Thoracic aorta (tissue), 2 donors: ENCODE data around the gene UBE2O. TPM values are rescaled to one million over a fixed set of nuclear protein-coding genes. Genes with fewer than 3 reads are reported as not detected.
A peak's percentile ranks its signal among the peaks of the same experiment; 100 is the strongest.
"Not testable (repeated sequence)": the region's sequence is repeated elsewhere in the genome, so short reads cannot be mapped to it uniquely, and the experiment has no call there.

Source experiments
- ATAC-seq: fragments of 150-250 bp; one replicate; pipeline ENCODE4 v1.8.0; 2017; ENCODE audit warnings: low read depth; ENCODE audit not compliant: insufficient number of reproducible peaks, low FRiP score
- DNase-seq: peaks from one replicate; pipeline ENCODE4 v3.0.0-alpha.2; 2020; ENCODE audit warnings: low spot score
- H3K27ac ChIP-seq, 2 donors: fragments of 200-600 bp; sonication (generic); 1 replicate in 1 of 2; 2 replicates in 1 of 2; pipeline ENCODE4 v1.5.1; 2016; ENCODE audit warnings: mild to moderate bottlenecking in 2 of 2, moderate library complexity in 2 of 2
- H3K27me3 ChIP-seq: fragments of 200-600 bp; sonication (generic); replicated peaks from 2 replicates; pipeline ENCODE4 v1.6.0; 2016; ENCODE audit warnings: mild to moderate bottlenecking; ENCODE audit not compliant: insufficient read depth
- H3K36me3 ChIP-seq: fragments of 200-600 bp; sonication (generic); one replicate; pipeline ENCODE4 v1.5.1; 2016
- H3K4me1 ChIP-seq, 2 donors: fragments of 200-600 bp; sonication (generic); 1 replicate in 1 of 2; 2 replicates in 1 of 2; pipeline versions ENCODE4 v1.5.1 to v1.6.0; 2016; ENCODE audit warnings: low read depth in 2 of 2, mild to moderate bottlenecking in 1 of 2; ENCODE audit not compliant: control insufficient read depth in 1 of 2
- H3K4me3 ChIP-seq: fragments of 200-600 bp; sonication (generic); 2 replicates; pipeline ENCODE4 v1.5.1; 2016; ENCODE audit warnings: mild to moderate bottlenecking
- H3K9me3 ChIP-seq: fragments of 200-600 bp; sonication (generic); 2 replicates; pipeline ENCODE4 v1.5.1; 2016
- CTCF ChIP-seq: fragments of 200-600 bp; sonication (generic); IDR thresholded peaks from one replicate; pipeline ENCODE4 v1.5.1; 2019; ENCODE audit warnings: antibody characterized with exemption
- total RNA-seq, 2 donors: library from RNA; depleted of rRNA; stranded (reverse); fragments of >200 nt; gene quantifications; one replicate each; pipeline versions ENCODE4 v1.1.0 to v1.2.3, GENCODE V29; 2016

The UBE2O gene
- total RNA-seq, 2 donors from 2014 or later: 16.4 to 31.1 TPM

- Histone ChIP-seq H3K36me3 (peaks cover 4% of the 10 kb centered on the region), H3K9me3 (no peaks in the 10 kb centered on the region), H3K4me3 (peak overlapping the region; percentile 95), H3K27ac (peak overlapping the region in 1 of 2 donors; percentile 32), H3K27me3 (no peaks in the 10 kb centered on the region), H3K4me1 (peaks cover 11 to 16% of the 10 kb centered on the region in 2 donors)
- no peak for DNase-seq
- no peak for TF ChIP-seq CTCF
- ATAC-seq: no peak
These were observed 101.4 kb downstream of the UBE2O start for GRCh38 chr17:76351526-76352071.

- no peak for ATAC-seq
- peaks cover 11 to 16% of the 10 kb centered on the region in 2 donors for H3K4me1 ChIP-seq
- no peaks in the 10 kb centered on the region for H3K27me3 ChIP-seq
These were observed 102.5 kb downstream of the UBE2O start for GRCh38 chr17:76350463-76350862.

DNA sequence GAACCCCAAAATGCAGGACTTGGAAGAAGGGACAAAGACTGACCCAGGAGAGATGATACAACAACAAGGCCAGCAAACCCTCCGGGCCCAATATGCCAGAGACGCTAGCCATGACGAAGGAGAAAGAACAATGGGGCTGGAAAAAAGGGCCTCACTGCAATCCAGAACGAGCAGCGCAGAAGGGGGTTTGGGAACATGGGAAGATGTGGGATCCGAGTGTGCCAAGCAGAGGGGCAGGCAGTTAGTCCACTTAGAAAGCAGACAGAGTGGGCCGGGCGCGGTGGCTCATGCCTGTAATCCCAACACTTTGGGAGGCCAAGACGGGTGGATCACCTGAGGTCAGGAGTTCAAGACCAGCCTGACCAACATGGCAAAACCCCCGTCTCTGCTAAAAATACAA is 106.0 kb downstream of the UBE2O start:
- not testable (repeated sequence) for DNase-seq, ATAC-seq, H3K4me1 ChIP-seq, H3K27ac ChIP-seq, H3K9me3 ChIP-seq, H3K4me3 ChIP-seq, H3K27me3 ChIP-seq
- H3K36me3 ChIP-seq: peaks cover 30% of the 10 kb centered on the region

More at GRCh38 chr17:76350463-76350862, 102.5 kb downstream of the UBE2O start:
- Histone ChIP-seq H3K36me3 (peaks cover 14% of the 10 kb centered on the region), H3K27ac (no peak overlapping the region), H3K9me3 (no peaks in the 10 kb centered on the region), H3K4me3 (no peak overlapping the region)
- DNase-seq: no peak
- TF ChIP-seq CTCF: no peak

GRCh38 chr17:76345377-76345974 is 107.5 kb downstream of the UBE2O start:
- Histone ChIP-seq H3K36me3 (peaks cover 30% of the 10 kb centered on the region), H3K4me3 (no peak overlapping the region), H3K27ac (no peak overlapping the region), H3K27me3 (no peaks in the 10 kb centered on the region), H3K4me1 (no peaks in the 10 kb centered on the region), H3K9me3 (no peaks in the 10 kb centered on the region)
- TF ChIP-seq CTCF: no peak
- ATAC-seq (no peak), DNase-seq (no peak)

DNA sequence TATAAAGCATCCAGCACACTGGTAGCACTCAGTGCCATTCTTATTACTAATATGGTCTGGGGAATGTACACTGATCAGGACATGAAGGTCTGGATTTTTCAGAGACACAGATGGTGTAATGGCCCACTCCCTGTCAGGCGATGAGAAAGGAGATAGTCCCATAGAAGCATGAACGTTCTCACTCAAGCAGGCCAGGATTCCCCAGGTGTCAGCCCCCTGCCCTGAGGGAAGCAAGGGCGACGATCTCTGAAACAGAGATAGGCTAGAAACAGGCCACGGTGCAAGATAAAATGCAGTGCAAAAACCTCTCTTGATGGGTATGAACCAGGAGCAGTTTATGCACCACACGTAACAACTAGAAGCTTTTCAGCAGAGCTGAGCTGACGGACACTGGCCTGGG is 109.8 kb downstream of the UBE2O start:
- Histone ChIP-seq H3K27ac (no peak overlapping the region), H3K36me3 (peaks cover 30% of the 10 kb centered on the region), H3K27me3 (no peaks in the 10 kb centered on the region), H3K4me1 (peaks cover 3 to 20% of the 10 kb centered on the region in 2 donors), H3K9me3 (no peaks in the 10 kb centered on the region), H3K4me3 (no peak overlapping the region)
- ATAC-seq (no peak), DNase-seq (no peak)
- TF ChIP-seq CTCF: no peak

- H3K9me3 ChIP-seq: no peaks in the 10 kb centered on the region
- peaks cover 23% of the 10 kb centered on the region for H3K36me3 ChIP-seq
- DNase-seq (no peak), ATAC-seq (no peak)
- no peak overlapping the region for H3K27ac ChIP-seq
- no peaks in the 10 kb centered on the region for H3K27me3 ChIP-seq
- TF ChIP-seq CTCF: no peak
- no peak overlapping the region for H3K4me3 ChIP-seq
- peaks cover 11 to 35% of the 10 kb centered on the region in 2 donors for H3K4me1 ChIP-seq
These were observed 111.7 kb downstream of the UBE2O start for GRCh38 chr17:76341301-76341700.
